Stomach (tissue), 4 donors: ENCODE results near the gene CEP112.

Source experiments
- CTCF ChIP-seq, 7 experiments: fragments of 450-650 bp in 4 of 7; fragments of 200-600 bp in 3 of 7; sonication (generic) in 3 of 7; IDR thresholded peaks; one replicate each; pipeline ENCODE4 v1.5.1; 2016 to 2019; ENCODE audit warnings: antibody characterized with exemption in 7 of 7, control low read depth in 2 of 7, mild to moderate bottlenecking in 1 of 7
- POLR2A ChIP-seq, 4 donors: fragments of 450-650 bp; IDR thresholded peaks; one replicate each; pipeline ENCODE4 v1.6.1; 2016; ENCODE audit warnings: antibody characterized with exemption in 4 of 4, control low read depth in 2 of 4, mild to moderate bottlenecking in 1 of 4, moderate library complexity in 1 of 4

- no peak for TF ChIP-seq CTCF (IDR thresholded peaks at IDR 0.05)
- TF ChIP-seq POLR2A (IDR thresholded peaks at IDR 0.05): no peak
Observed at GRCh38 chr17:65637786-65638185, 554.1 kb downstream of the CEP112 start.
